Subcutaneous adipose tissue (tissue), 4 donors: ENCODE data around the gene NUBPL. TPM values are rescaled to one million over a fixed set of nuclear protein-coding genes. Genes with fewer than 3 reads are reported as not detected.

Source experiments
- CTCF ChIP-seq: fragments of 450-650 bp; IDR thresholded peaks from one replicate; pipeline ENCODE4 v1.5.1; 2016; ENCODE audit warnings: low read depth, mild to moderate bottlenecking, control low read depth, antibody characterized with exemption, moderate library complexity
- total RNA-seq, 4 donors: library from RNA; depleted of rRNA; stranded (reverse); fragments of >200 nt; gene quantifications; one replicate each; pipeline ENCODE4 v1.1.0, GENCODE V29; 2016

NUBPL gene
- total RNA-seq, 4 donors from 2014 or later: 11.7 to 25.1 (median 12.7) TPM

- TF ChIP-seq CTCF: no peak
These were observed 155.0 kb downstream of the NUBPL start for GRCh38 chr14:31716208-31716607.

- no peak for TF ChIP-seq CTCF
These were observed 156.3 kb downstream of the NUBPL start for GRCh38 chr14:31717294-31718085.

- TF ChIP-seq CTCF: no peak
These were observed 157.4 kb downstream of the NUBPL start for GRCh38 chr14:31718585-31718984.

- no peak for TF ChIP-seq CTCF
These were observed 157.8 kb downstream of the NUBPL start for GRCh38 chr14:31718985-31719384.

GRCh38 chr14:31726337-31726736 is 165.1 kb downstream of the NUBPL start:
- TF ChIP-seq CTCF: no peak

GRCh38 chr14:31727797-31728196 is 166.6 kb downstream of the NUBPL start:
- no peak for TF ChIP-seq CTCF

GRCh38 chr14:31740688-31741087 is 179.5 kb downstream of the NUBPL start:
- TF ChIP-seq CTCF: no peak
